Measurements from ENCODE around the gene MESD. TPM values are rescaled to one million over a fixed set of nuclear protein-coding genes. Genes with fewer than 3 reads are reported as not detected.

MESD gene
- 10 to 100 TPM; 39.7 to 44.3 (median 42.3) TPM for polyA plus RNA-seq (ENCODE audit: insufficient read length in 4 of 4)

DNA sequence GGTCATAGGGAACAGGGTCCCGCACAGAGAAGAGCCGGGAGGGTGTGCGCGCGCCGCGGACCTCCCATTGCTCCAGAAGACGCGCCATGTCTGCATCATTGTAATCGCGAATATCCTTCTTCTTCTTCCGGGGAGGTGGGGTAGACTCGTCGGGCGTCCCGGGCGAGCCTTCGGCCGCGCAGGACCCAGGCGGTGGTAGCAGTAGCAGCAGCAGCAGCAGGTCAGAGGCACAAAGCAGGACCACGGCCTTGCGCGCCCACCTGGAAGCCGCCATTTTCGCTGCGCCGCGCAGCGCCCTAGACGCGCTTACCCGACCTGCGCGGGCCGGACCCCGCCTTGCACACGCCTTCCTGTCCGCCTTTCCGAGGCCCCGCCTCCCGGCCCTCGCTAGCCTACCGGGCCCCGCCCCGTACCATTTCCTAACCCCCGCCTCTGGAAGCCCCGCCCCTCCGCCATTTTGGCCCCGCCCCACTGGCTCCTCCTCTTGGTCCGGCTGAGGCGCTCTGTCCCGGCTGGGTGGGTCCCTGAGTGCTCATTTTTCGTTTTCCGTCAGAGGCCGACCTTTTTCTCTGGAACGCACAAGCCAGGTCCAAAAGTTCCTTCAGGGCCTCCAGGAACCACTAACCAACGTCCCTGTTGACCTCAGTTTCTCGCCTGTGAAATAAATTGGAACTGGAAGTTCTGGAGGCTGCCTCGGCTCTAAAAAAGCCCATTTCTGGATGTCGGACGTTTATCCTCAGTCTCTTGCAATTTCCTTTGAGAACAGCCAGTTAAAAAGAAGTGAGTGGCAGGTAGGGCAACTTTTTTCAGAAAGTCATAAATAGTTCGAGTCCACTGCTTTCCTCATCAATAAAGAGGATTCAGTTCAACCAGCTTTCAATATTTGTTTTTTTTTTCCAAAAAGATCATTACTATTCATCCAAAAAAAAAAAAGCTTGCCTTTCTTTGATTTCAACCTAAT, at the start of gene MESD:
Gene MESD, minus strand, starts transcription at position 302 of the 961 bp plus-strand sequence. Its CDS starts 28 bp downstream, at position 274.
- peak; percentile 79 to 94 (median 92) for DNase-seq (ENCODE audit: low read depth in 4 of 4, low spot score in 2 of 4)

DNA sequence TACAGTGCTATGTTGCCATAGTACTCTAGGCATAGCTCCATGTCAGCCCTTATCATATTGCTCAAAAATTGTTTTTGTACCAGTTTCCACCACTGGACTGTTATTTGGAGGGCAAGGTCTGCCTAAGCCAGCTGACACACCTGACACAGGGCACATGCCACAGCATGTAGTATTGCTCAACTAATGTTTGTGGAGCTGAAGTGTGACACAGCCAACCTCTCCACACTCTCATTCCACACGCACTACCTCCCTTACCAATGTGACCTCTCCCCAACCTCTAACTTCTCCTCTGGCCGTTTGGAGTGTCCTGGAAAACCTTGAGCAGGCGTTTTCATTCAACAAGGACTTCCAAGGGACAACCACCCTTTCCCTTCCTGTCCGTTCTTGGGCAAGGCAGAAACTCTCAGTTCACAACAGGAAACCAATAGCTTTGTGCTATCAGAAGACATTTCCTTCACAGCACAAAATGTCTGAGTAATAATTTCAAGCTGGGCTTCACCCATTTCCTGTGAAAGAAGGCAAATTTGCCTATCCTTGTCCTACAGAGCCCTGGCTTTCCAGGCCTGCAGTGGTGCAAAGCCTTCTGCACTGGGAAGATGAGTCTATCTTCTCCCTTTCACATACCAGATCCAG, 49.5 kb upstream of the MESD start:
- DNase-seq (ENCODE audit: low read depth in 4 of 4, low spot score in 2 of 4): no peak

DNA sequence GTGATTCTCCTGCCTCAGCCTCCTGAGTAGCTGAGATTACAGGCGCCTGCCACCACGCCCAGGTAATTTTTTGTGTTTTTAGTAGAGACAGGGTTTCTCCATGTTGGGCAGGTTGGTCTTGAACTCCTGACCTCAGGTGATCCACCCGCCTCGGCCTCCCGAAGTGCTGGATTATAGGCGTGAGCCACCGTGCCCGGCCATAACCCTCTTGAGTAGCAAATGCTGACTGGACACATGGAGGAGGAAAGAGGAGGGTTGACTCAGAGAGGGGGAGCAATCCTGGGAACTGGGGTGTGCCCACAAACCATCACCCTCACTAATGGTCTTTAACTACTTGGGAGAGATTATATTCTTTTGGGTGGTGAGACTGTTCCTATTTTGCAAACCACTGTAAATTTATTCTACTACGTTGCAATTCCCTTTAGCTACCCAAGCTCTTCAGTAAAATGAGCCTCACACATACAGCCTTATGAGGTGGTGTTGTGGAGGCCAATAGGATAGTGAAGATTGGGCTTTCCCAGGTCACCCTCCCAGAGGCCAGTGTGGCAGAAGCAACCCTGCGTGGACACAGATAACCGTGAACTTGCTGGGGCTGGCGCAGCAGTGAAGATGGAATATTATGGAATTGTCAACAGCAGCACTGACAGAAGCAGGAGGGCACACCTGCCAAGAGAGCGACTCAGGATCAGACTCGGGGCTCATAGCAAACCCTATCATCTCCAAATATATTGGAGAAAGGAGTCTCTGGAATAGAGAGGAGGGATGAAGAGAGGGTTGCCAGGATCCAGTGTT, 48.5 kb upstream of the MESD start:
- DNase-seq (ENCODE audit: low read depth in 4 of 4, low spot score in 2 of 4): no peak

DNA sequence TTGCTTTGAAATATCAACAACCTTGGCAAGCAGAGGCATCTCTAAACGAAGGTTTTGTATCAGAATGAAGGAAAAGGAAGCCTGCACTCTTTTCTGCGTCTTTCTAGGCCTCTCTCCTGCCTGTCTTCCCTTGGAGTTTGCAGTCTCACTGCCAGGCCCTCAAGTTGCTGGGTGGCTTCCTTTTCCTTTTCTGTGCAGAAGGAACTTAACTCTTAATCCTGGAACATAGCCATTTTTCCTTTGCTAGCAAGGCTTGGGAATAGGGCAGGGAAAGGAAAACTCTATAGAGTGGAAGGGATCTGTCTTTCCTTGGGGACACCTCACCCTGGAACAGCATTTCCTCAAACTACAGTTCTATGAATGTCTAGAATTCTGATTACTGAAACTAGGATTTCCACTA, 43.9 kb upstream of the MESD start:
- no peak for DNase-seq (ENCODE audit: low read depth in 4 of 4, low spot score in 2 of 4)

DNA sequence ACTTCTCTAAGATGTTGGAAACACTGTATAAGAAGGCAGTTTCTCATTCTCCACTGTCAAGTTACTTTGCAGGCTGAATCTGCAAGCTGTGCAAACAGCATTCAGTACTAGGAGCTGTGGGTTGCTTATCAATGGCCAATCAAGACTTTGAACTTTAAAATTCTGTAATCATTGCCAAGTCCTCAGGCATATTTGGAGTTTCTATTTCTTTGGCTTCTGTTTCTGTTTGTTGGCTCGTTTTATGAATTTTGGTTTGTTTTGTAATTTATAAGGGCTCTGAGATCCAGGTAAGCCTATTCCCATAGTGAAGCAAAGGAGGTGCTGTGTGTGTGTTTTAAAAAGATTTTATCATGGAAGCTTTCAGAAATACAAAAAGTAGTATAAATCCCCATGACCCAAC, 43.2 kb upstream of the MESD start:
- no peak for DNase-seq (ENCODE audit: low read depth in 4 of 4, low spot score in 2 of 4)

DNA sequence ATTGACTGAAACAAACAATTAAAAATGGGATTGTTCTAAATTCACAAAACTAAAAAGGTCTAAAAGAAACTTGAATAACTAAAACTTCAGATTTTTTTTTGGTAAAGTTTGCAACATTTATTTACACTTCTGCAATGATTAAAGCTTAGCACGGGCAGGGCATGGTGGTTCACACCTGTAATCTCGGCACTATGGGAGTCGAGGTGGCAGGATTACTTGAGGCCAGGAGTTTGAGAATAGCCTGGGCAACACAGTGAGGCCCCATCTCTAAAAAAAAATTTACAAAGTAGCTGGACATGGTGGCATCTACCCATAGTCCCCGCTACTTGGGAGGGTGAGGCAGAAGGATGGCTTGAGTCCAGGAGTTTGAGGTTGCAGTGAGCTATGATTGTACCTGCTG, 42.7 kb upstream of the MESD start:
- DNase-seq (ENCODE audit: low read depth in 4 of 4, low spot score in 2 of 4): no peak

DNA sequence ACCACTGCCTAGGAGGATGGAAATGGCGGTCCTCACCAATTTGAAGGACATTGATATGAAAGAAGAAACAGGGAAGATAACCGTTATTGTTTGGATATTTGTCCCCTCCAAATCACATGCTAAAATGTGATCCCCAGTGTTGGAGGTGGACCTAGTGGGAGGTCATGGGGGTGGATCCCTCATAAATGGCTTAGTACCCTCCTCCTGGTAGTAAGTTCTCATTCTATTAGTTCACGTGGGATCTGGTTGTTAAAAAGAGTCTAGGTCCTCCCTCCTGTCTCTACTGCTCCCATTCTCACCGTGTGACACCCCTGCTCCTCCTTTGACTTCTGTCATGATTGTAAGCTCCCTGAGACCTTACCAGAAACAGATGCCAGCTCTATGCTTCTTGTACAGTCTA, 41.6 kb upstream of the MESD start:
- no peak for DNase-seq (ENCODE audit: low read depth in 4 of 4, low spot score in 2 of 4)

DNA sequence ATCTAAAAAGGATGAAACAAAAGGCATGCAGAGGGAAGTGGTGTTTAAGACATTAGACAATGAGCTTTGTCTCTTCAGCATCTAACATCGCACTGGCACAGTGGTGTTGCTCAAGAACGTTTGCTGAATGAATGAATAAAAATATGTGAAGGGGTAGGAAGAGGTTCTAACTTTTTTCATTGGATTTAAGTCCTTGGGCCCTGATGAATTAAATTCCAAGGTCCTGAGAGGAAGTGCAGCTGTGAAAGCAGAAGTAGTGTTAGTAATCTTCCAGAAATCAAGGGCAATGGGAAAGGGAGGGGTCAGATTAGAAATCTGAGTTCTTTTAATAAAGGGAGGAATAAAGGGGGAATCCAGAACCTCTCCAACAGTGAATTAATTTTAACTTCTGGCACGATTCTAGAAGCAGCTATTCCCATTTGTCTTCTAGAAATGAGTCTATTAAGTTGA, 40.7 kb upstream of the MESD start:
- no peak for DNase-seq (ENCODE audit: low read depth in 4 of 4, low spot score in 2 of 4)

DNA sequence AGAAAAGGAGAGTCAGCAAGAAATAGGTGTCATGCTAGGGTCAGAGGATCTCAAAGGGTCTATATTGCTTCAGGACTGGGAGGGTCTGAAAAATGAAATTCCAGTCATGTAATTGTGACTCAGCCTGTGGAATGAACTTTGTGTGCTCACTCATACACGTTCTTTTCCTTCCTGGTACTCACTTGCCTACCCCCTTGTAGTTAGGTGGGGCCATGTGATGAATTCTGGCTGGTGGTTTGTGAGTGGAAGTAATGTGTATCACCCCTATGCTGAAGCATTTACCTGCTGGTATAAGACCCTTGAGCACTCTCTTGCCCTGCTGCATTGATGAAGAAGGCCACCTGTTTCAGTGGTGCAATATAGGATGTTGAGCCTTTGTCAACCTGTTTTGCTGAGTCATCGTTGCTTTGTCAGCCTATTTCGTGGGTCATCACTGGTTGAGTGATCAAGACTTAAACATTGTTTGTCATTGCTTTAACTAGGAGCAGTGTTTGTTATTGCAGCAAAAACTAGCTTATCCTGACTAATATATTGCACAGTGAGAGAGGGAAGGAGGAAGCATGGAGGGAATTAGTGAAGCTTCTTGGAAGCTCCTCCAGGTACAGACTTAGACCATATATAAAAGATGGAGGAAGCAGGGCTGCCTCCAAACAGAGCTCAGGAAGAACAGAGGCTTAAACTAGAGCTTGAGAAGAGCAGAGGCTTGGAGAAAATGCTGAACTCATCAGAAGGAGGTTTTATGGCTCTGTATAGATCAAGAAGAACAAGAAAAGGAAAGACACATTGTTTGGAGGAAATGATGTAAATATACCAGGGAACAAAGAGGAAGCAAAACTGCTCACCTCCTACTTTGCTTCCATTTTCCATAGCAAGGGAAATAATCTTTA, 40.0 kb upstream of the MESD start:
- DNase-seq (ENCODE audit: low read depth in 4 of 4, low spot score in 2 of 4): no peak

DNA sequence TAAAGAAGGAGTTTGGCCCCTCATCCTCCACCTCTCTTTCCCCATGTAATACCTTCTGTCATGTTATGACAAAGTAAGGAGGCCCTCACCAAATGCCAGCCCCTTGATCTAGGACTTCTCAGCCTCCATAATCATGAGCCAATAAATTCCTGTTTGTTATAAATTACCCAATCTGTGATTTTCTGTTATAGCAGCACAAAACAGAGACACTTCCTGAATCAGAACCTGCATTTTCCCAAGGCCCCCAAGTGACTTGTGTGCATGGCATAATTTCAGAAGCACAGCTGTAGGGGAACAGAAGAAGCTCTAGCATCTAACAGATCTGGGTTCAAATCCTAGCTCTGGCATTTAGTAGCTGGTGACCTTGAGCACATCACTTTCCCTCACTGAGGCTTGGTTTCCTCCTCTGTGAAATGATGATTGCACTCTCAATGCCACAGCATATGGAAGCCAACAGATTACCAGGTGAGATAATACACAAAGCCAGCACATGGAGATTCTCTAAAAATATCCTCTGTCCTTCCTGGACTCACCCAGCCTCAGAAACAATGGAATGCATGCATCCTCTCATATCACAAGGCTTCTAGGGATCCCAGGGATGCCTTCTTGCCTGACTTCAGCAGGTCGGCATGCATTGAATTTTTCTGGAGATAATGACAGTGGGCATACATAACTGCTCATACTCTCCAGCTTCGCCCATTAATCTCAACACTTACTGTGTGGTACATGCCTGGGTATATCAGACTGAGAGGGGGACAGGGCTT, 37.4 kb upstream of the MESD start:
- no peak for DNase-seq (ENCODE audit: low read depth in 4 of 4, low spot score in 2 of 4)

DNA sequence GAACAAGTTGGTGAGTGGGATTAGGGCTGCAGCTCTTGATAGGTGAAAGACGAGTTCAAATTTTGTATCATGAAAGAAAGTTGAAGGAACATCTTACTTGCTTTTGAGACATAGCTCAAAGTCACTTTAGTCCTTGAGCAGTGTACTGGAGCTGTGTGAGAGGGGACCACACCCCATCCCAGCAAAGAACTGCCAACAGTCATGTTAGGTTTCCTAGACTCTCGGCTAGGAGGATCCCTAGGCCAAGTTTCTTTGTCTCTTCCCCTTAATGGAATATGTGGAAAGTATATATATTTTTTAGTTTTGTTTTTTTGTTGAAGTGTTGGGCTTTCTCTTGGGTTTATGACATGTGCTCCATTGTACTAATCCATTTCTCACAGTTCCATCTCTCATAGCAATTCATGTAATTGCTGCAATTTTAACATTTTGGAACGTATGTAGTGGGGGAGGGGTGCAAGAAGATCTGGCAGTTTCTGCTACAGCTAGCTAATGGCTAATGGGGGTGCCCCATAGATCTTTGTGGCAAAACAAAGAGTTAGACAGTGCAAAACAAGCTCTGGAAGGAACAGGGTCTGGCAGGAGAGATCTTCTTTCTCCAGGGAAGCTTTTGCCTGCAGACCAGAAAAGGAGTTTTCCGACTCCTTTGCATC, 36.2 kb upstream of the MESD start:
- DNase-seq (ENCODE audit: low read depth in 4 of 4, low spot score in 2 of 4): no peak

DNA sequence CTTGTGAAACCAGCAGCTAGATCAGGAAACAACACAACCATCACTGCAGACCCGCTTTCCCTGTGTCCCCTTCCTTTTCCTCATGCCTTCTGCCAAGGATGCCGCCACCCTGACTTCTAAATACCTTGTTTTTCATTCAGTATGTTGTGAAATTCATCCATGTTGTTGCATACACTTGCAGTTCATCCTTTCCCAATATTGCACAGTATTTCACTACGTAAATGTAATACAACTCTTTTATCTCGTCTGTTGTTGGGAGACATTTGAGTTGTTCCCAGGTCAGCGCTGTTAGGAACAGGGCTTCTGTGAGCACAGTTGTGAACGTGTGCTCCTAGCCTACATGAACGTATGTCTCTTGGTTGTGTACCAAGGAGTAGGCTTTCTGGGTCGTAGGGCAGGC, 35.3 kb upstream of the MESD start:
- DNase-seq (ENCODE audit: low read depth in 4 of 4, low spot score in 2 of 4): no peak

DNA sequence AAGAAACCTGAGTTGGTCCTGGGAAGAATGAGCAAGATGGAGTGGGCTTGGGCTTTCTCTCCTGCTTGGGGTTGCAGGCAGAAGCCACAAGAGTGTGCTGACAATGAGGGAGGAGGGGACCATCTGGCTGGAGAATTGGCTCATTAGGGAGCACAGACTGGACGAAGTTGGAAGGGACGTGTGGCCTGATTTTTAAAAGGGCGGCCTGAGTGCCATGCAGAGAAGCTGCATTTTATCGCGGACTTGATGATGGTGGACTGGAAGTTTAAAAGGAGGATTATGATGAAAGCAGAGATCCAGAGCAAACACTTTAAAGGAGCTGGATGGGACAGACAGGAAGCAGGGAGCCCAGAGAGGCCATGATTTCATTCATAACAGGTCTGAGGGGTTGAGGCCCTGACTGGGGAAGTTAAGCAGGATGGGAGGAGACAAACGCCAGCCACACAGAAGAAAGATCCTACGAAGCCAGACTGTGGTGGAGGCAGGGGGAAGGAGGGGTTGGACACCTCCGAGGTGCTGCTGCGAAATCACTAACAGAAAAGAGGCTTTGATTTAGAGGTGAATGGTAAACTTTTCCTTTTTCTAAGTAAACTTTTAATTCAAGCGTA, 34.8 kb upstream of the MESD start:
- no peak for DNase-seq (ENCODE audit: low read depth in 4 of 4, low spot score in 2 of 4)

DNA sequence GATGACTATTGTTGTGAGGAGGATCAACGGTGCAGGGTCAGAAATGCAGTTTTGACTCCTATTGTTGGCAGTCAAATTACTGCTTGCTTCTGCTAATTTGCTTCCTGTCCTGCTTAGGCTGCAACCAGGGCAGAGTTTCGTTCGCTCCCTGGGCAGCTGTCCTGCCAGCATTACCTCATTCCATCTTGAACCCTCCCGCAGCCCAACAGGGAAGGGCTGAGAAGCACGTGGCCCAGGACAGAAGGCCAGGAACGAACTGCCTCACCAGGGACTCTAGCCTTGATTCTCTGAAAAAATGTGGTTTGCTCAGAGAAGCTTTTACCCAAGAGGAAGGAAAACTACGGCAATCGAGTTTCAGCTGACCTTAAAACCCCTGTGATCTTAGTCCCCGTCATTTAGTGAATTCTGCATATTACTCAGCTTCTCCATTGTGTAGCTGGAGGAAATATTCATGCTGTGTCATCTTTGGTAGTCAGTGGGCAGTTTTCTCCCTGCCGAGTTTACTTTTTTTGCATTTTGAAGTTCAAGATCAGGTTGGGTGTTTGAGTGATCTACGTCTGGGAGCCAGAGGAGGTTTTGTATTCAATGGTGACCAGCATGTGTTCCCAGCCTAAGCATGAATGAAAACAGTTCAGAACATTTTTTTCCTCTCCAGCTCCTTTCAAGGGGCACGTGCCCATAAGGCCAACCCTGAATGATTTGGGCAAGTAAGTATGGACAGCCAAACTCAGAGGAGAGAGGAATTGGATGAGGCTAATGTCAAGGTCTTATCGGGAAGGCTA, 34.1 kb upstream of the MESD start:
- DNase-seq (ENCODE audit: low read depth in 4 of 4, low spot score in 2 of 4): no peak

DNA sequence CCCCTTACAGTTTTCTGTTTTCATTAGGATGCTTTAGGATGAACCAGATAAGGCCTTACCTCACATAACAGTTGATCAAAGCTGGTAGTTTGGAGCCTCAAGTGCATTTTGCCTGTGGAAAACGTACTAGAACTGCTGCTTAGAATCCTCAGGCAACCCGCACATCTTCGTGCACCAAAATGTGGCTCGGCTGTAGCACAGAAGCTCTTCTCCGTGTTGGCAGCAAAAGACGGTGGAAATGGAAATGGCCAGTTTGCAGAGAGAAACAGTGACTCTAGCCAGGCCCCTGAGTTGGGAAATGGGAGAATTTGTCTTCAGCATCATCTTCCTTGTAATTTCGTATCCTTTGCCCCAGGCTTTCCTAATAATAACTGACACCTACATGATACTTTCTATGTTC, 31.7 kb upstream of the MESD start:
- DNase-seq (ENCODE audit: low read depth in 4 of 4, low spot score in 2 of 4): no peak

DNA sequence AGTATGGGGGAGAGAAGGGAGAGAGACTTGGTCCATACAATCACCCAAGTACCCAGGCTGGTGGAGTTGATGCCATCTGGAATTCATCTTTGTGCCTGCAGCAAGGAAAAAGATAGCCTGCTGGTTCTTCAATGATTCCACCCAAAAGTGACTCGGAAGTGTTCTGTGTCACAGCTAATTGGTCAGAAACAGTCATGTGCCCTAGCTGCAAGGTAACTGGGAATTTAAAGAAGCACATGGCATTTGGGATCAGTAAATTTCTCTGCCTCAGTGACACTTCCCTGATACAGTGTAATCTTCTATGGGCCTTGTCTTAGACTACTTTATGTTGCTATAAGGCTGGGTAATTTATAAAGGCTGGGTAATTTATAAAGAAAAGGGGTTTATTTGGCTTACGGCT, 28.6 kb upstream of the MESD start:
- no peak for DNase-seq (ENCODE audit: low read depth in 4 of 4, low spot score in 2 of 4)

DNA sequence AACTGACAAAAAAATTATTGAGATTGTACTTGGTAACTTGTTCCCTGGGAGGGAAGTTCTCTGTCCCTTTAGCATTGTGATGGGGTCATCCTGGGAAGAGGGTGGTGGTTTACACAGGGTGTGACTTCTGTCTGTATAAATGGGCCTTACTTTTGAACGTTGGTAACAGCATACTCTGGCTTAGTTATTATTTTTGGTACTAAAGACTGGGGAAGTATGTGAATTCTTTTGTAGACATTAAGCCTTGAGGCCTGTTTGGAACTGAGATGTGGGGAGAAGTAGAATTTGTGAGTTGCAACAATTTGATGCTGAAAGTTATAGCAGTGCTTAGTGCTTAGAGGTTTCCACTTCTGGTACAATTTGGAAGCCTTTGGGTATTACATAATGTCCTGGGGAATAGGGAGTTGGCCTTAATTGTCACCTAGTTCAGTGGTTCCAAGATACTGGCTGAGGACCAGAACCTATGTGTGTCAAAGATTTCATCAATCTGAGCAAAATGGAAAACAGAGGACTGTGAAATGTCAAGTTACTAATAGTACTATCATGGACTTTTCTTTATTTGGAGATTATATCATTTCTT, 27.0 kb upstream of the MESD start:
- no peak for DNase-seq (ENCODE audit: low read depth in 4 of 4, low spot score in 2 of 4)

Measured in left renal cortex interstitium (tissue), 4 donors.